ENCODE data around the gene AHCYL1.

AHCYL1 gene

GRCh38 chr1:110064576-110065337 is 80.2 kb downstream of the AHCYL1 start:
- DNase-seq: no peak

- no peak for DNase-seq
Observed at GRCh38 chr1:110065841-110066240, 81.3 kb downstream of the AHCYL1 start.

- no peak for DNase-seq
Observed at GRCh38 chr1:110067479-110067892, 82.9 kb downstream of the AHCYL1 start.

- DNase-seq: no peak
Observed at GRCh38 chr1:110067893-110068645, 83.5 kb downstream of the AHCYL1 start.

- DNase-seq: no peak
Observed at GRCh38 chr1:110068646-110069403, 84.3 kb downstream of the AHCYL1 start.

- no peak for DNase-seq
Observed at GRCh38 chr1:110069404-110070281, 85.1 kb downstream of the AHCYL1 start.

GRCh38 chr1:110070282-110070669 is 85.7 kb downstream of the AHCYL1 start:
- no peak for DNase-seq

- no peak for DNase-seq
Observed at GRCh38 chr1:110070671-110071242, 86.2 kb downstream of the AHCYL1 start, which contains the start of gene ALX3. ALX3 (minus strand) TSS chr1:110070672; CDS start chr1:110070612, 60 bp downstream.
